NB4 (cell line): ENCODE results near the gene DSTN.

Experiments
- DNase-seq: peaks from one replicate; pipeline ENCODE4 v3.0.0; 2010; ENCODE audit warnings: low read depth
- H3K4me3 ChIP-seq: one replicate; pipeline ENCODE4 v1.5.1; 2011; ENCODE audit warnings: mild to moderate bottlenecking, low read depth, low read length, moderate library complexity
- MAX ChIP-seq: IDR thresholded peaks from 2 replicates; pipeline ENCODE4 v1.6.1; 2011; ENCODE audit warnings: low read depth, low read length
- MYC ChIP-seq: IDR thresholded peaks from 2 replicates; pipeline ENCODE4 v1.6.1; 2011; ENCODE audit warnings: low read depth, low read length
- POLR2A ChIP-seq: IDR thresholded peaks from 2 replicates; pipeline ENCODE4 v1.6.1; 2011; ENCODE audit warnings: mild to moderate bottlenecking; ENCODE audit not compliant: insufficient read length; ENCODE audit errors: extremely low read depth
- TF ChIP-seq, protein P1 (sequence below): IDR thresholded peaks from one replicate; pipeline ENCODE4 v1.5.1; 2012; ENCODE audit warnings: low read depth, low read length

Gene DSTN

GRCh38 chr20:17651129-17651759 lies 81.4 kb downstream of the DSTN start:
- no peak overlapping the region for H3K4me3 ChIP-seq
- DNase-seq, result peak; percentile 28
- TF ChIP-seq MAX, result no peak
- no peak for TF ChIP-seq MYC
- no peak for TF ChIP-seq POLR2A
- TF ChIP-seq, protein P1, sequence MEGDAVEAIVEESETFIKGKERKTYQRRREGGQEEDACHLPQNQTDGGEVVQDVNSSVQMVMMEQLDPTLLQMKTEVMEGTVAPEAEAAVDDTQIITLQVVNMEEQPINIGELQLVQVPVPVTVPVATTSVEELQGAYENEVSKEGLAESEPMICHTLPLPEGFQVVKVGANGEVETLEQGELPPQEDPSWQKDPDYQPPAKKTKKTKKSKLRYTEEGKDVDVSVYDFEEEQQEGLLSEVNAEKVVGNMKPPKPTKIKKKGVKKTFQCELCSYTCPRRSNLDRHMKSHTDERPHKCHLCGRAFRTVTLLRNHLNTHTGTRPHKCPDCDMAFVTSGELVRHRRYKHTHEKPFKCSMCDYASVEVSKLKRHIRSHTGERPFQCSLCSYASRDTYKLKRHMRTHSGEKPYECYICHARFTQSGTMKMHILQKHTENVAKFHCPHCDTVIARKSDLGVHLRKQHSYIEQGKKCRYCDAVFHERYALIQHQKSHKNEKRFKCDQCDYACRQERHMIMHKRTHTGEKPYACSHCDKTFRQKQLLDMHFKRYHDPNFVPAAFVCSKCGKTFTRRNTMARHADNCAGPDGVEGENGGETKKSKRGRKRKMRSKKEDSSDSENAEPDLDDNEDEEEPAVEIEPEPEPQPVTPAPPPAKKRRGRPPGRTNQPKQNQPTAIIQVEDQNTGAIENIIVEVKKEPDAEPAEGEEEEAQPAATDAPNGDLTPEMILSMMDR, result no peak

- no peak for DNase-seq
- TF ChIP-seq MYC (no peak), MAX (no peak), POLR2A (no peak)
- TF ChIP-seq, protein P1, result no peak
- no peak overlapping the region for H3K4me3 ChIP-seq
Measured at GRCh38 chr20:17651760-17652388, 82.0 kb downstream of the DSTN start.

GRCh38 chr20:17652411-17652810 lies 82.5 kb downstream of the DSTN start:
- no peak for TF ChIP-seq MYC
- no peak for TF ChIP-seq MAX
- TF ChIP-seq, protein P1, result no peak
- TF ChIP-seq POLR2A, result no peak
- no peak for DNase-seq
- no peak overlapping the region for H3K4me3 ChIP-seq

DNA sequence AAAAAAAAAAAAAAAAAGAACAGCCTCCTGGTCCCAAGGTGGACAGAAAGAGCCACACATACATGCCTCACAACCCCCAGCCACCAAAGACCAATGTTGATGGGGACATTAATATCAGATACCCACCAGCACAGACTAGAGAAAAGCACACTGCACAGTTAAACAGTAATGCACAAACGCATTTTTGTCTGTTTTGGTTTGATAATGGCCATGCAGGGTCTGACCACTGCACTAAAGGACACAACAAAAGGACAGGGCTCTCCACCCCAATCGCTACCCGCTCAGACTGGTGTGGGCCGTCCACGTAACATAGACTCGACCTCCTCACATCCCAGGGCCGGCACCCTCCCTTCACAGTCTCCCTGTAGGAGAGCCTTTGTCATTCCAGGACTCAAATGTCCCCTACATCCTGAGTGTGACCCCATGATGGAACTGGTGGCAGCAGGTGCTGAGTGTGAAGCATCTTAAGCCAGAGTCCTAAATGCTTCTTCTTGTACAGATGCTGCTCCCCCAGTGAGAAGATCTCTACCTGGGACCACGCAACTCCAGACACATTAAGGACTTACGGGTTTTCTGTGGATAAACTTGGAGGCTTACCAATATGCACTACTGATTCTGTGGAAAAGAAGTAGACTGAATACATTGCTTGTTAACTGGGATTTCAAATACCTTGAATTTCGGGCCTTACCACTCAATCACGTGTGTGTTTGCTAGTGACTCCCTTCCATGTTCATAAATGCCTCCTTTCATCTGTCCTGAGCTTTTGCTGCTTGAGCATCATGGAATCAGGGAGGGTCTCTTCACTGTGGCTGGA lies 84.2 kb downstream of the DSTN start:
- TF ChIP-seq, protein P1, result no peak
- TF ChIP-seq MAX (no peak), POLR2A (no peak), MYC (no peak)
- no peak overlapping the region for H3K4me3 ChIP-seq
- DNase-seq, result no peak

DNA sequence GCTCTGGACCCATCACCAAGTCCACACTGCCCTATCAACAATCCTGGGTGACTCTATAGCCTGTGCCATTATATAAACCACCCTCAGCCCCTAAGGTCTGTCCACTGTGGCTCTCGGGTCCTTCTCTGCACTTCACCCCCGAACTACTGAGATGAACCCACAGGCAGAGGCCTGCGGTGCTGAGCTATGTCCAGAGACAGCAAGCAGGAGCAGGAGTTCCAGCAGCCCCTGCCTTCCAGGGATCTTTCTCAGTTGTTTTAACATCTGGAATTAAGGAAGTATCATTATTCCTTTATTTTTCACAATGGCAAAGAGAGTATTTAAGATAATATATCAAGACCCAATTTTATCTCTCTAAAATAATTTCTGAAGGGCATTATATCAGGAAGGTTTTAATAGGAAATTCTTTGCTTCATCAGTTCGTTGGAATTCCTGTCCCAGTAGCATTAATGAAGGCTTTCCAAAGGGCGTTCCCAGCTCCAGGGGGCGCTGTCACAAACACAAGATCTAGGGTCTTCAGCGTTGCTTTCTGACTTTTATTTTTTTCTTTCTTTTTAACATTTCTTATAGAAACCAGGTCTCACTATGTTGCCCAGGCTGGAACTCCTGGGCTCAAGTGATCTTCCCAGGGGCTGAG lies 84.9 kb downstream of the DSTN start:
- DNase-seq, result no peak
- H3K4me3 ChIP-seq, result no peak overlapping the region
- TF ChIP-seq POLR2A, result no peak
- TF ChIP-seq, protein P1, result peak; percentile 64
